ENCODE measurements around the gene RABEP1. TPM values are rescaled to one million over a fixed set of nuclear protein-coding genes. Genes with fewer than 3 reads are reported as not detected.
"Not testable (repeated sequence)": the region's sequence is repeated elsewhere in the genome, so short reads cannot be mapped to it uniquely, and the experiment has no call there.

The RABEP1 gene, protein sequence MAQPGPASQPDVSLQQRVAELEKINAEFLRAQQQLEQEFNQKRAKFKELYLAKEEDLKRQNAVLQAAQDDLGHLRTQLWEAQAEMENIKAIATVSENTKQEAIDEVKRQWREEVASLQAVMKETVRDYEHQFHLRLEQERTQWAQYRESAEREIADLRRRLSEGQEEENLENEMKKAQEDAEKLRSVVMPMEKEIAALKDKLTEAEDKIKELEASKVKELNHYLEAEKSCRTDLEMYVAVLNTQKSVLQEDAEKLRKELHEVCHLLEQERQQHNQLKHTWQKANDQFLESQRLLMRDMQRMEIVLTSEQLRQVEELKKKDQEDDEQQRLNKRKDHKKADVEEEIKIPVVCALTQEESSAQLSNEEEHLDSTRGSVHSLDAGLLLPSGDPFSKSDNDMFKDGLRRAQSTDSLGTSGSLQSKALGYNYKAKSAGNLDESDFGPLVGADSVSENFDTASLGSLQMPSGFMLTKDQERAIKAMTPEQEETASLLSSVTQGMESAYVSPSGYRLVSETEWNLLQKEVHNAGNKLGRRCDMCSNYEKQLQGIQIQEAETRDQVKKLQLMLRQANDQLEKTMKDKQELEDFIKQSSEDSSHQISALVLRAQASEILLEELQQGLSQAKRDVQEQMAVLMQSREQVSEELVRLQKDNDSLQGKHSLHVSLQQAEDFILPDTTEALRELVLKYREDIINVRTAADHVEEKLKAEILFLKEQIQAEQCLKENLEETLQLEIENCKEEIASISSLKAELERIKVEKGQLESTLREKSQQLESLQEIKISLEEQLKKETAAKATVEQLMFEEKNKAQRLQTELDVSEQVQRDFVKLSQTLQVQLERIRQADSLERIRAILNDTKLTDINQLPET
- polyA plus RNA-seq (ENCODE audit: insufficient read length in 4 of 4), result 10 to 100 TPM; 51.8 to 70.8 (median 61.8) TPM

DNA sequence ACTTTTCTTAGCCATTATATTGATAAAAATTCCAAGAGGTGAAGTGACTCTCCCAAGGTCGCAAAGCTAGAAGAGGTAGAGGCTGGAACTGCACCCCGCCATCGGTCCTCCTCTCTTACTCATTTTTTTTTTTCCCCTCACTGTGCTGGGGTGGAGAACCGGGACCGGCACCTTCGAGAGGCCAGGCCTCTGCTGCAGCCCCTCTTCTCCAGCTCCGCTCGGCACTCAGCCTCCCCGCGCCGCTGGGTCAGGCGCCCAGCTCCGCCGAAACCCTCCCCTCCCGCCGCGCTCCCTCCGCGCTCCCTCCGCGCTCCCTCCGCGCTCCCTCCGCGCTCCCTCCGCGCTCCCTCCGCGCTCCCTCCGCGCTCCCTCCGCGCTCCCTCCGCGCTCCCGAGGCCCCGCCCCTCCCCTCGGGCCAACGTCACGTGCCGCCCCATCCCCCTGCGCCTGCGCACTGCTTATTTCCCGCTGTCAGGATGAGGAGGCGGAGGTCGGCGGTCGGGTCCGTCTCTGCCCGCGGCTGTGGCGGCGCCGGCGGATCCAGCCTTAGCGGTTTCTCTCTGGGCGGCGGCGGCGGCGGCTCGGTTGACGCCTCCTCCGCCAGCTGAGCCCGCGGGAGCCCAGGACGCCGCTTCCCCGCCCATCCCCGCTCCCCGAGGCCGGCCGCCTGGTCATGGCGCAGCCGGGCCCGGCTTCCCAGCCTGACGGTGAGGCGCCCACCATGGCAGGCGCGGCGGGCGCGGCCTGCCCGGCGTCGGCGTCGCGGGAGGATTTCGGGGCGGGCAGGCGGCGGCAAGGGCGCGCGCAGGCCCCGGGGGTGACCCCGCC is at the start of gene RABEP1:
Gene RABEP1, plus strand, starts transcription at position 471 of the 828 bp plus-strand sequence. Its CDS starts 203 bp downstream, at position 674.
- peak in 3 of 4 donors; percentile 73 to 78 (median 74) for DNase-seq (ENCODE audit: low read depth in 4 of 4, low spot score in 2 of 4)

- DNase-seq (ENCODE audit: low read depth in 4 of 4, low spot score in 2 of 4), result not testable (repeated sequence)
Observed at GRCh38 chr17:5233492-5233891, 48.6 kb upstream of the RABEP1 start.

- no peak for DNase-seq (ENCODE audit: low read depth in 4 of 4, low spot score in 2 of 4)
Observed at GRCh38 chr17:5234645-5235576, 47.2 kb upstream of the RABEP1 start, which contains the start of gene SCIMP. TSS of gene SCIMP (minus strand) at chr17:5234860. CDS start at chr17:5234755, 105 bp downstream.

DNA sequence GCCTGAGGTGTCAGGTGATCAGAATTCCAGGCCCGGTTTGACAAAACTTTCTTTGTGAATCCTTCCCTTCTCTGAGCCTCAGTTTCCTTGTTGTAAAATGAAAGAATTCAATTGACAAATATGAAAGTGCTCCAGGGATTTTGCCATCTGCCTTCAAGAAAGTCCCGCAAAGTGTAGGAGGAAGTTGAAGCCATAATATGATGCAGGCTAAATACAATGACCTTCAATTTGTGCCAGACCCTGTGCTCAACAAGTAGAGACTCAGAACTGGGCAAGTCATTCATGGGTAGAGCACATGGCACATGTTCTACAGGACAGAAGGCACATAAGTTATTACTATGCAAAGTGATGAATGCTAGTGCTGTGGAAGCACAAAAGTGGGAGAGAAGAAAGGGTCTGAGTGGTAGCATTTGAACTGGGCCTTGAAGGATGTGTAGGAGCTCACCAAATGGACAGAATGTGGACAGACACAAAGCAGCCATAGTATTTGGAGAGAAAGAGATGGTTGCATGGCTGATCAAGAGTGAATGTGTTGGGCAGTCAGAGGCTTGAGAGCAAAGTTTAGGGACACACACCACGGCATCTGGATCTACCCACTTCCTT is 45.0 kb upstream of the RABEP1 start:
- no peak for DNase-seq (ENCODE audit: low read depth in 4 of 4, low spot score in 2 of 4)

GRCh38 chr17:5237541-5238016 is 44.5 kb upstream of the RABEP1 start:
- DNase-seq (ENCODE audit: low read depth in 4 of 4, low spot score in 2 of 4), result peak in 1 of 4 donors; percentile 9

DNA sequence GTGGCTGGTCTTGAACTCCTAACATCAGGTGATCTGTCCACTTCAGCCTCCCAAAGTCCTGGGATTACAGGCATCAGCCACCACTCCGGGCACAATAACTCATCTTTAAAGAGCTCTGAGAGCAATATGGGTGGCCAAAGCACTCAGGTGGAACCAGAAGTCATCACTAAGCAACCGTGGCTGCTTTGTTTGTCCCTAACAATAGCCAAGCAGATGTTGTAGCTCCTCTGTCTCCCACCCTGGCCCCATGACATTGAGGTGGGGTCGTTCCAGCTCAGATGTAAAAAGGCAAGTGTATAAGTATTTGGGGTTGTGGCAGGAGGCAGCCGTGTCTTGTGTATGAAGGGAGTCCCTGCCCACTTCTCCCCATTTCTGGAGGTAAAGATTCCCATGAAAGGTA is 43.8 kb upstream of the RABEP1 start:
- DNase-seq (ENCODE audit: low read depth in 4 of 4, low spot score in 2 of 4), result no peak

GRCh38 chr17:5239769-5240168 is 42.3 kb upstream of the RABEP1 start:
- not testable (repeated sequence) for DNase-seq (ENCODE audit: low read depth in 4 of 4, low spot score in 2 of 4)

- DNase-seq (ENCODE audit: low read depth in 4 of 4, low spot score in 2 of 4), result no peak
Observed at GRCh38 chr17:5241861-5242671, 40.0 kb upstream of the RABEP1 start.

DNA sequence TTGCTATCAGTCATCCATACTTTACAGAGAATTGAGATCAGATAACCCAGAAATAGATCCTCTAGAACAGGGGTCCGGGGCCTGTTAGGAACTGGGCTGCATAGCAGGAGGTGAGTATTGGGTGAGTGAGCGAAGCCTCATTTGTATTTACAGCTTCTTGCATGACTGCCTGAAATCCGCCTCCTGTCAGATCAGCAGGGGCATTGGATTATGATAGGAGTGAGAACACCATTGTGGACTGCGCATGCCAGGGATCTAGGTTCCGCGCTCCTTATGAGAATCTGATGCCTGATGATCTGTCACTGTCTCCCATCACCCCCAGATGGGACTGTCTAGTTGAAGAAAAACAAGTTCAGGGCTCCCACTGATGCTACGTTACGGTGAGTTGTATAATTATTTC is 34.5 kb upstream of the RABEP1 start:
- DNase-seq (ENCODE audit: low read depth in 4 of 4, low spot score in 2 of 4), result no peak

DNA sequence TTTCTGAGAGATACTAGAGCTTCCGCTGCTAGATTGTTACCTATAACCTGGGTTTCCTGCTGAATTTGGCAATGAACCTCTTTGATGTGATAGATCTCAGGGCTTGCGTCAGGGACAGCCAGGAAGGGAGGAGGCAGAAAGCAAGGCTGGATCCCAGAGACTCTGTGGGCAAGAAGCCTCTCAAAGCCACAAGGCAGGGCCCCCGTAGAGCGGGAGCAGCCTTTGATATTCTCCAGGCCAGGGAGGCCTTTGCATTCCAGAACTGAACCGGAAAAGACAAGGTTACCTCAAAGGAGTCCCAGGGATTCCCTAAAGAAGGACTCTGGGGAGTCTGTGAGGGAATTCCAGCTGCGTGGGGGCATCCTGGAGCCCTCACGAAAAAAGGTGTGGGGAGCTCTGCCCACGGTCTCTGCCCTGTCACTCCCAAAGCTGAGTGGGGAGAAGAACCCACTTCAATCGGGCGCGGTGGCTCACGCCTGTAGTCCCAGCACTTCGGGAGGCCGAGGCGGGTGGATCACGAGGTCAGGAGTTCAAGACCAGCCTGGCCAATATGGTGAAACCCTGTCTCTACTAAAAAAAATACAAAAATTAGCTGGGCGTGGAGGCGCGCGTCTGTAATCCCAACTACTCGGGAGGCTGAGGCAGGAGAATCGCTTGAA is 33.1 kb upstream of the RABEP1 start:
- DNase-seq (ENCODE audit: low read depth in 4 of 4, low spot score in 2 of 4), result no peak

- peak in 3 of 4 donors; percentile 31 to 62 (median 34) for DNase-seq (ENCODE audit: low read depth in 4 of 4, low spot score in 2 of 4)
Observed at GRCh38 chr17:5249615-5250014, 32.5 kb upstream of the RABEP1 start.

GRCh38 chr17:5254414-5254813 is 27.7 kb upstream of the RABEP1 start:
- DNase-seq (ENCODE audit: low read depth in 4 of 4, low spot score in 2 of 4), result no peak

DNA sequence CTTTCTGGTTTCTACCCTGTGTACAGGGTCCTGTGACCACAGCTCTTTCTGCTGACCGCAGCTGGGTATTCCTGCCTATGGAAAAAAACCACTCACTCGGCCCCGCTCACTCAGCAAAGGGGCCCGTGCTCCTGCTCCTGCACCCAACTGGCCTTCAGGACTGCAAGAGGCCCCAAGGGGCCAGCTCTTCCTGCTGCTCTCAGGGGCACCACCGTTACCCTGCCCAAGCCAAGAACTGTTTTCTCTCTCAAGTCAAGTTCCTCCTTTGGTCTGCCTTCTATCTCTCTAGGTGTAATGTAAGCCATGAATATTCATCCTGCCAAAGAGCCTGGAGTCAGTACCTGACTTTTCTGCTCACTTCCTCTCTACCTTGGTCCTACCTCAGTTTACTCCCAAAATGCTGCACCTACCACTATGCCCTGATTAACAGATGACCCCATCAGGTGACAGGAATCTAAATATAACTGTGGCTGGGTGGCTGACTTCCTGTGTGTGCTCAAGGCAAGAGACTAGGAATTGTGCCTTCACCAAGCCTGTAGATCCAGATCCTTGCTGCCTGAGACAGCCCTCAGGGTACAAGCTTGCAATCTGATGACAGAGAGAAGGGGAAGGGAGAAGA is 27.1 kb upstream of the RABEP1 start:
- no peak for DNase-seq (ENCODE audit: low read depth in 4 of 4, low spot score in 2 of 4)

DNA sequence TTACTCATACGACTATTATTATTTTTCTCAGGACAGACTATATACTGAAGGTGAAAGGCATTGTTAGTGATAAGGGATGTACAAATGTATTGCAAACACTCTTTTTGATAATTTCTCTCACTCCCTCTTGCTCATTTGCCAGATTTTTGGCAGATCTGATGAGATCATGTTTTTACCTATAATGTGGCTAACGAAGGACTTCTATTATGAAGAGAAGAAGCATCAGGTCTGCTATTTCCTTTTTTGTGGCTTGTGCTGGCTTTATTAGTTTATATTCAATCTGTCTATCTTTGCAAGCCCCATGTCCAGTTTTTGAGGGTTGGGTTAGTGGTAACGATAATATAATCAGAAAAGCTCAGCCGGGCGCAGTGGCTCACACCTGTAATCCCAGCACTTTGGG is 25.0 kb upstream of the RABEP1 start:
- no peak for DNase-seq (ENCODE audit: low read depth in 4 of 4, low spot score in 2 of 4)

- DNase-seq (ENCODE audit: low read depth in 4 of 4, low spot score in 2 of 4), result no peak
Observed at GRCh38 chr17:5260542-5260941, 21.5 kb upstream of the RABEP1 start.

DNA sequence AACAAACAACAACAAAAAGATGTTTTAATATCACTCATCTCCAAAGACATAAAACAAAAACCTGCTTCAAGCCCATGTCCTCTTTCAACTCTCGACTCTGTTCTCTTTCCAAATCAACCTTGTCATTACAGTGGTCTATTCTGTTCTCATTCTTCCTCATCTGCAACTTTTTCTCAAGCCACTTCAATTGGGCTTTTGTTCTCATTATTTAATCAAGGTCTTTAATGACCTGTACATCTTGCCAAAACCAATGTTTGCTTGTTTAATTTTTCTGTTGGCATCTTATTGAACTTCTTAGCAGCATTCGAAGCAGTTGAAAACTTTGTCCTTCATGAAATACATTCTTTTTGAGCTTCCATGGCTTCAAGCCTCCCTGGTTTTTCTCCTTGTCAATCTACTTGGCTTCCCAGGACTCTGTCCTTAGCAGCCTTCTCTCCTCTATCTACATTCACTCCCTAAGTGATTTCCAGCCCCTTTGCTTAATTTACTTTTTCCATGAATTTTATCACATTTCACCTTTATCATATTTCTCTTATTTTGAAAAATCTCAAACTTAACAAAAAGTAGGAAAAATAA is 19.6 kb upstream of the RABEP1 start:
- no peak for DNase-seq (ENCODE audit: low read depth in 4 of 4, low spot score in 2 of 4)

- DNase-seq (ENCODE audit: low read depth in 4 of 4, low spot score in 2 of 4), result no peak
Observed at GRCh38 chr17:5263441-5263840, 18.6 kb upstream of the RABEP1 start.

Measured in left renal cortex interstitium (tissue), 4 donors.